Astrocyte of the cerebellum (primary cell): Measurements from ENCODE around the gene THAP11.
A peak's percentile ranks its signal among the peaks of the same experiment; 100 is the strongest.

Source experiments
- DNase-seq: peaks from one replicate; pipeline ENCODE4 v3.0.0-alpha.2; 2011; ENCODE audit warnings: low read depth
- H3K4me3 ChIP-seq: 2 replicates; pipeline ENCODE4 v1.5.1; 2011; ENCODE audit warnings: mild to moderate bottlenecking, low read depth, low read length, moderate library complexity
- CTCF ChIP-seq: IDR thresholded peaks from 2 replicates; pipeline ENCODE4 v1.5.1; 2012; ENCODE audit warnings: low read length, low read depth, moderate library complexity, mild to moderate bottlenecking; ENCODE audit errors: missing control alignments
- in situ Hi-C: cut with HindIII; loops from 2 replicates; pipeline ENCODE4 v1.10.0; 2017; ENCODE audit warnings: low sequenced_read_pairs

The THAP11 gene

GRCh38 chr16:67881621-67882161 is 39.6 kb downstream of the THAP11 start:
- H3K4me3 ChIP-seq: no peak overlapping the region
- in situ Hi-C loops: no loop called here
- no peak for TF ChIP-seq CTCF
- DNase-seq: no peak

DNA sequence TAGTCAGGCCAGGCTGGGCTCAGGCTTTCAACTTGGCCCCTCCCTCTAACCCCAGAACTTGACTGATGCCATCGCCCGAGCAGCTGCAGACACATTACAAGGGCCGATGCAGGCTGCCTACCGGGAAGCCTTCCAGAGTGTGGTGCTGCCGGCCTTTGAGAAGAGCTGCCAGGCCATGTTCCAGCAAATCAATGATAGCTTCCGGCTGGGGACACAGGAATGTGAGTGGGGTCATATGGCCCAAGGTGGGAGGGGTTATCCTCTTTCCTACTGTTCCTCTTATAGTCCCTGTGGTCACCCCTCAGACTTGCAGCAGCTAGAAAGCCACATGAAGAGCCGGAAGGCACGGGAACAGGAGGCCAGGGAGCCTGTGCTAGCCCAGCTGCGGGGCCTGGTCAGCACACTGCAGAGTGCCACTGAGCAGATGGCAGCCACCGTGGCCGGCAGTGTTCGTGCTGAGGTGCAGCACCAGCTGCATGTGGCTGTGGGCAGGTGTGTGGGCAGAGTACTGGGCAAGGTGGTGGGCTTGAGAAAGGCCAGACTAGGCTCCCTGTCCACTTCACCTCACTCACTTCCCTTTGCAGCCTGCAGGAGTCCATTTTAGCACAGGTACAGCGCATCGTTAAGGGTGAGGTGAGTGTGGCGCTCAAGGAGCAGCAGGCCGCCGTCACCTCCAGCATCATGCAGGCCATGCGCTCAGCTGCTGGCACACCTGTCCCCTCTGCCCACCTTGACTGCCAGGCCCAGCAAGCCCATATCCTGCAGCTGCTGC is 40.4 kb downstream of the THAP11 start:
- no peak overlapping the region for H3K4me3 ChIP-seq
- DNase-seq: no peak
- no peak for TF ChIP-seq CTCF
- in situ Hi-C loops: no loop called here

DNA sequence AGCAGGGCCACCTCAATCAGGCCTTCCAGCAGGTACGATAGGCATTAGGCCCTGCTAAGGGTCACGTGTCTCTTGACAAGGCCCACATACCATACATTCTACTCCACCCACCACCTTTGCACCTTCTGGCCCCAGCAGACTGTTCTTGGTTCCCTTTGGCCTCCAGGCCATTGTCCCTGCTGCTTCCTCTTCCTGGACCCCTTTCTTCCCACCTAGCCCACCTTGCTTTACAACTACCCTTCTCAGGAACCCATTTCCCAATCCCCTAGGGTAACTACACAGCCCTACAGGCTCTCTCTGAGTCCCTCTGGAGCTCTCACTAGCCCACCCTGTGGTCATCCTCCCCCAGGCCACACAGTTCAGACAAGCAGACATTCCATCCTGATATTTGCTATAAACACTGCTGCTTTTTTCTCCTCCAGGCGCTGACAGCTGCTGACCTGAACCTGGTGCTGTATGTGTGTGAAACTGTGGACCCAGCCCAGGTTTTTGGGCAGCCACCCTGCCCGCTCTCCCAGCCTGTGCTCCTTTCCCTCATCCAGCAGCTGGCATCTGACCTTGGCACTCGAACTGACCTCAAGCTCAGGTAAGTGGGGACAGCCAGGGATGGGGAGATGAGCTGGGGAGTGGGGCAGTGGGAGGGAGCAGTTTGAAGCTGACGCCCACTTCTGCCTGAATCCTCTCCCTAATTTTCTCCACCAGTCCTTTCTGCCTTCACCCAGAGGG is 41.2 kb downstream of the THAP11 start:
- in situ Hi-C loops: no loop called here
- no peak for TF ChIP-seq CTCF
- DNase-seq: no peak
- H3K4me3 ChIP-seq: no peak overlapping the region

DNA sequence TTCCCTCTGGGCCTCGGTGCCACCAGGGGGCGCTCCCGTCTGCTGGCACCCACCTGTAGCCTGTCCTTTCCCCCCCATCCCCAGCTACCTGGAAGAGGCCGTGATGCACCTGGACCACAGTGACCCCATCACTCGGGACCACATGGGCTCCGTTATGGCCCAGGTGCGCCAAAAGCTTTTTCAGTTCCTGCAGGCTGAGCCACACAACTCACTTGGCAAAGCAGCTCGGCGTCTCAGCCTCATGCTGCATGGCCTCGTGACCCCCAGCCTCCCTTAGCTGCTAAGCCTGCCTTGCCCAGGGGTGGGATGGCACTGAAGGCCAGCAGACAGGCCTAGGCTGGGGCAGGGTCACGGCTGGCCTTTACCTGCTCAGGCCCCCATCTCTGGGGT is 41.7 kb downstream of the THAP11 start:
- TF ChIP-seq CTCF: peak; percentile 90
- H3K4me3 ChIP-seq: no peak overlapping the region
- in situ Hi-C loops: no loop called here
- DNase-seq: no peak

GRCh38 chr16:67884684-67885083 is 42.6 kb downstream of the THAP11 start, which contains the start of gene NRN1L:
Gene NRN1L (plus strand): TSS chr16:67884885. CDS start chr16:67884904, 19 bp downstream.
- no peak within 1 kb of the TSS for H3K4me3 ChIP-seq
- in situ Hi-C loops: no loop called here
- no peak for TF ChIP-seq CTCF
- peak; percentile 69 for DNase-seq

GRCh38 chr16:67885545-67885944 is 43.4 kb downstream of the THAP11 start:
- H3K4me3 ChIP-seq: no peak overlapping the region
- DNase-seq: no peak
- in situ Hi-C loops: no loop called here
- no peak for TF ChIP-seq CTCF
